Measurements from ENCODE around the gene MYF5. TPM values are rescaled to one million over a fixed set of nuclear protein-coding genes. Genes with fewer than 3 reads are reported as not detected.
A peak's percentile ranks its signal among the peaks of the same experiment; 100 is the strongest.

Gene MYF5
- total and polyA plus RNA-seq, 8 donors = not detected

DNA sequence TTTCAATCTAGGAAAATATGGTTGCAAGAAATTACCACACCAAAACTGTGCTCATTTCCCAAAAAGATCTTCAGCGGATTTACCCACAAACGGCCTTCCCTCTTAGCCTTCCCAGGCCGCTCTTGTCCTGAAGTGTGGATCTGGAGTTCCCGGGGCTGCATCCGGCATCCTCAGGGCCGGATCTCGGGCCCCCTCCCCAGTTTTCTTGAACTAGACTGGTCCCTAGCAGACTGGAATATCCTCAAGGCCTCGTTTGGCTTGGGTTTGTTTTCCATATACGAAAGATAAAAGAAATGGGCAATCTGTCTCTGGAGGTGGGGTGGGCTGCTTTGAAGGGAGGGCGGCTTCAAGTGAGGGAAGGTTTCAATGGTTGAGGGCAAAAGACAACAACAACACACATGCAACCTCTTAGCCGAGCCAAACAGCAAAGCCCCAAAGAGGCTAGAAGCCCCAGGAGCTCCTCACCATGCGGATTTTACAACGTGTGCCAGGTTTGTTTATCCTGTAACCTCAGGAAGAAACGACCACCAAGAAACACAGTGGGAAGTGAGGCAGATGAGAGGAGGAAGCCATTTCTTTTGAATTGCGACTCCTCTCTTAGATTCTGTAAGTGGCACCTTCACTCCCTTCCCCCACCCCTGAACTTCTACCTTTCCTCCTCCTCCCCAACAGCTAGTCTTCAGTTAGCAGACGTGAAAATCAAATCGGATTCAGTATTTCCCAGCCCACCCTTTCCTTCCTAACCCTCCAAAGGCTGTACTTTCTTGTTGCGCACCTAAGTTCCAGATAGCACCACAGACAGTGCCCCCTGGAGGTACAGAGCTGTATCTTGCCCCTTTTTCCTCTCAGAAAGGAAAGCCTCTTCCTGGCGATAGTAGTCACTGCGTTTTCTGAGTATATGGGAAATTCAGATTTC, 6.6 kb upstream of the MYF5 start:
- H3K27ac ChIP-seq = no peak overlapping the region
- no peaks in the 10 kb centered on the region for H3K36me3 ChIP-seq
- H3K27me3 ChIP-seq = peaks cover 0 to 15% (median 1%) of the 10 kb centered on the region in 4 donors
- TF ChIP-seq, protein P1, sequence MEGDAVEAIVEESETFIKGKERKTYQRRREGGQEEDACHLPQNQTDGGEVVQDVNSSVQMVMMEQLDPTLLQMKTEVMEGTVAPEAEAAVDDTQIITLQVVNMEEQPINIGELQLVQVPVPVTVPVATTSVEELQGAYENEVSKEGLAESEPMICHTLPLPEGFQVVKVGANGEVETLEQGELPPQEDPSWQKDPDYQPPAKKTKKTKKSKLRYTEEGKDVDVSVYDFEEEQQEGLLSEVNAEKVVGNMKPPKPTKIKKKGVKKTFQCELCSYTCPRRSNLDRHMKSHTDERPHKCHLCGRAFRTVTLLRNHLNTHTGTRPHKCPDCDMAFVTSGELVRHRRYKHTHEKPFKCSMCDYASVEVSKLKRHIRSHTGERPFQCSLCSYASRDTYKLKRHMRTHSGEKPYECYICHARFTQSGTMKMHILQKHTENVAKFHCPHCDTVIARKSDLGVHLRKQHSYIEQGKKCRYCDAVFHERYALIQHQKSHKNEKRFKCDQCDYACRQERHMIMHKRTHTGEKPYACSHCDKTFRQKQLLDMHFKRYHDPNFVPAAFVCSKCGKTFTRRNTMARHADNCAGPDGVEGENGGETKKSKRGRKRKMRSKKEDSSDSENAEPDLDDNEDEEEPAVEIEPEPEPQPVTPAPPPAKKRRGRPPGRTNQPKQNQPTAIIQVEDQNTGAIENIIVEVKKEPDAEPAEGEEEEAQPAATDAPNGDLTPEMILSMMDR (IDR thresholded peaks at IDR 0.05) = no peak
- WGBS, 2 donors = 41 to 44% methylated on average over 20 of the region's 20 CpGs
- no peaks in the 10 kb centered on the region for H3K9me3 ChIP-seq
- H3K4me3 ChIP-seq = no peak overlapping the region
- intact Hi-C loops (cut with DNase I) = no loop called here
- FAIRE-seq (no peak), ATAC-seq (peak in 1 of 4 donors; percentile 48), DNase-seq (no peak)
- no peaks in the 10 kb centered on the region for H3K4me1 ChIP-seq

DNA sequence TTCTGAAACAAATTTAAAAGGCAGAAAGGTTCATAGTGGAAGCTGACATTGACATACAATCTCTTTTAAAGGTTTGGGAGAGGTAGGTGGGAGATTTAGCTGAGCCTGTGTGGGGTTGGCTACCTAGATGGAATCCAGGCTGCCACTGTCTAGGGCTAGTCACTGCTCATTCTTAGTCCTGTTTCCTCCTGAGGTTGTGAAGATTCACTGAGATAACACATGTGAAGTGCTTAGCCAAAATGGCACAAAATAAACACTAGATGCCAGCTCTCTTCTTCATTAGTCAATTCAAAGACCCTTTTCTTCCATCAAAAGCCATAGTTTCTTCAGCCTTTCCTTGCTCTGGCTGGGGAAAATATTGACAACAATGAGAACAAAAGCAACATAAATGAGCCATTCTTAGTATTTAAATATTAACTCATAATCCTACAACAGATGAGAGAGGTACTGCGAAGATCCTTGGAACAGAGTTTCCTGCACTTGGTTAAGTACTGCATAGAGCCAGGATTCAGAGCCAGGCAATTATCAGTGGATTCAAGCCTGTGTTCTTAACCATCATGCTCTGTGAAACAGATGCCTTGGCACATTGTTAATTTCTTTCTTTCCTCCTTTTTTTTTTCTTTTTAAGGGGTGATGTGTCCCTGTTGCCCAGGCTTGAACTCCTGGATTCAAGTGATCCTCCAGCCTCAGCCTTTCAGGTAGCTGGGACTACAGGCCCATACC, 5.8 kb upstream of the MYF5 start:
- Histone ChIP-seq H3K27ac (no peak overlapping the region), H3K27me3 (peaks cover 0 to 15% (median 1%) of the 10 kb centered on the region in 4 donors), H3K4me3 (no peak overlapping the region), H3K36me3 (no peaks in the 10 kb centered on the region), H3K9me3 (no peaks in the 10 kb centered on the region), H3K4me1 (no peaks in the 10 kb centered on the region)
- WGBS, 2 donors = 86 to 93% methylated on average over 1 of the region's 1 CpG
- TF ChIP-seq, protein P1 (IDR thresholded peaks at IDR 0.05) = no peak
- FAIRE-seq (no peak), DNase-seq (no peak), ATAC-seq (no peak)
- intact Hi-C loops (cut with DNase I) = no loop called here

GRCh38 chr12:80711866-80712265, 4.8 kb upstream of the MYF5 start:
- no peaks in the 10 kb centered on the region for H3K9me3 ChIP-seq
- DNase-seq (no peak), ATAC-seq (no peak), FAIRE-seq (no peak)
- H3K27ac ChIP-seq = no peak overlapping the region
- no peaks in the 10 kb centered on the region for H3K36me3 ChIP-seq
- TF ChIP-seq, protein P1 (IDR thresholded peaks at IDR 0.05) = no peak
- no peak overlapping the region for H3K4me3 ChIP-seq
- intact Hi-C loops (cut with DNase I) = no loop called here
- H3K4me1 ChIP-seq = no peaks in the 10 kb centered on the region
- H3K27me3 ChIP-seq = peaks cover 0 to 15% (median 1%) of the 10 kb centered on the region in 4 donors
- WGBS, 2 donors = 59 to 65% methylated on average over 1 of the region's 1 CpG

- H3K36me3 ChIP-seq = no peaks in the 10 kb centered on the region
- peaks cover 0 to 15% (median 1%) of the 10 kb centered on the region in 4 donors for H3K27me3 ChIP-seq
- H3K9me3 ChIP-seq = no peaks in the 10 kb centered on the region
- DNase-seq (no peak), FAIRE-seq (no peak), ATAC-seq (no peak)
- intact Hi-C loops (cut with DNase I) = no loop called here
- TF ChIP-seq, protein P1 (IDR thresholded peaks at IDR 0.05) = no peak
- no peak overlapping the region for H3K27ac ChIP-seq
- H3K4me3 ChIP-seq = no peak overlapping the region
- H3K4me1 ChIP-seq = no peaks in the 10 kb centered on the region
Observed at GRCh38 chr12:80712866-80713265, 3.8 kb upstream of the MYF5 start.
